Testis (tissue), 2 donors: Measurements from ENCODE around the gene FAM53C.

Experiments
- POLR2A ChIP-seq: fragments of 450-650 bp; IDR thresholded peaks from one replicate; pipeline ENCODE4 v1.6.1; 2017; ENCODE audit warnings: antibody characterized with exemption, mild to moderate bottlenecking, moderate library complexity
- TF ChIP-seq, protein P1 (sequence below), 3 experiments: fragments of 450-650 bp in 2 of 3; fragments of 200-600 bp in 1 of 3; sonication (generic) in 1 of 3; IDR thresholded peaks; one replicate each; pipeline ENCODE4 v1.5.1; 2016 to 2019; ENCODE audit warnings: antibody characterized with exemption in 3 of 3, mild to moderate bottlenecking in 2 of 3, moderate library complexity in 1 of 3

DNA sequence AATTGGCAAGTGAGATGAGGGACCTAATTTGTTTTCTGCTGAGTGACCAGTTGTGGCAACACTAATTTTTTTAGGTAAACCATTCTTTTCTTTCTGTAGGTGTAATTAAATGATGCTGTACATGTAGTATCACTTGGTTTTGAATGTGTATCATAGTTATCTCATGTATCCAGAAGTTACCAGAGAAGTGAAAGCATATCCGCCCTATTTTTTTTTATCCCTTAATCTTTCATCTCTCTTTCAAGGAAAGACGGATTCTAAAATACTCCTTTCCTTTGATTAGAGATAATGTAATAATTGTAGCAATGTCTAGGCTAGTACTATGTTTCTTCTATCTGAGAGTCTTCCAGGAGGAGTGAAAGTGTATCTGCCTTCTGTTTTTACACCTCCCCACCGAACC lies 21.6 kb downstream of the FAM53C start:
- TF ChIP-seq POLR2A: no peak
- TF ChIP-seq, protein P1, sequence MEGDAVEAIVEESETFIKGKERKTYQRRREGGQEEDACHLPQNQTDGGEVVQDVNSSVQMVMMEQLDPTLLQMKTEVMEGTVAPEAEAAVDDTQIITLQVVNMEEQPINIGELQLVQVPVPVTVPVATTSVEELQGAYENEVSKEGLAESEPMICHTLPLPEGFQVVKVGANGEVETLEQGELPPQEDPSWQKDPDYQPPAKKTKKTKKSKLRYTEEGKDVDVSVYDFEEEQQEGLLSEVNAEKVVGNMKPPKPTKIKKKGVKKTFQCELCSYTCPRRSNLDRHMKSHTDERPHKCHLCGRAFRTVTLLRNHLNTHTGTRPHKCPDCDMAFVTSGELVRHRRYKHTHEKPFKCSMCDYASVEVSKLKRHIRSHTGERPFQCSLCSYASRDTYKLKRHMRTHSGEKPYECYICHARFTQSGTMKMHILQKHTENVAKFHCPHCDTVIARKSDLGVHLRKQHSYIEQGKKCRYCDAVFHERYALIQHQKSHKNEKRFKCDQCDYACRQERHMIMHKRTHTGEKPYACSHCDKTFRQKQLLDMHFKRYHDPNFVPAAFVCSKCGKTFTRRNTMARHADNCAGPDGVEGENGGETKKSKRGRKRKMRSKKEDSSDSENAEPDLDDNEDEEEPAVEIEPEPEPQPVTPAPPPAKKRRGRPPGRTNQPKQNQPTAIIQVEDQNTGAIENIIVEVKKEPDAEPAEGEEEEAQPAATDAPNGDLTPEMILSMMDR (IDR thresholded peaks at IDR 0.05): no peak
